Measurements from ENCODE around the gene SORL1. TPM values are rescaled to one million over a fixed set of nuclear protein-coding genes. Genes with fewer than 3 reads are reported as not detected.

Gene SORL1
- total and polyA plus RNA-seq, 2 of the 13 experiments (the other 11 are each of a cell fraction or from before 2014, with no cell fraction given), result 21.3 to 148 TPM

GRCh38 chr11:121448431-121448941 lies 3.6 kb upstream of the SORL1 start:
- FAIRE-seq, result no peak
- CTCF ChIA-PET (ENCODE audit: low intra/inter-chr PET ratio, low total read pairs), result no interaction called here
- 77% methylated on average over 3 of the region's 3 CpGs for WGBS (ENCODE audit: low lambda C conversion rate)

GRCh38 chr11:121449123-121449522 lies 3.0 kb upstream of the SORL1 start:
- TF ChIP-seq ZNF772 (CRISPR knock-in tag; IDR thresholded peaks at IDR 0.05) (no peak), ZNF580 (CRISPR knock-in tag; IDR thresholded peaks at IDR 0.05; ENCODE audit: borderline replicate concordance, low read depth) (no peak)
- no peak for ATAC-seq
- no peaks in the 10 kb centered on the region for H4K20me1 ChIP-seq (ENCODE audit: insufficient read depth, low read length)
- peaks cover 0 to 6% of the 10 kb centered on the region in 2 experiments; a peak in 1 of 5 replicates for H3K27me3 ChIP-seq (ENCODE audit: control insufficient read depth in 1 of 2, insufficient read depth in 2 of 2, low read length in 2 of 2)
- H3K79me2 ChIP-seq (ENCODE audit: insufficient read depth, low read length), result peaks cover 19% of the 10 kb centered on the region
- no peak overlapping the region; the same call in 1 of the 2 replicates for H3K4me2 ChIP-seq (ENCODE audit: low read depth, low read length)
- no TSS peak for BruUV-seq (replicated peaks)
- no peak for FAIRE-seq
- DNase-seq (ENCODE audit: low spot score), result no peak
- H3K36me3 ChIP-seq (replicated peaks in 1 of 2; ENCODE audit: control insufficient read depth in 1 of 2, insufficient read depth in 2 of 2, low read length in 2 of 2), result no peaks in the 10 kb centered on the region
- POLR2A ChIA-PET, result no interaction called here
- intact Hi-C loops (cut with micrococcal nuclease; ENCODE audit: unreplicated experiment) (no loop called here), in situ Hi-C loops (cut with HindIII; ENCODE audit: extremely low pct_ligation_motif_present, low pct_unique_long_range_greater_than_20kb) (no loop called here)
- no peak overlapping the region for H2AFZ ChIP-seq (ENCODE audit: low read length)
- H3K27ac ChIP-seq (ENCODE audit: extremely low read length, insufficient read depth, low read length), result no peak overlapping the region
- 90% methylated on average over 3 of the region's 4 CpGs for WGBS (ENCODE audit: low lambda C conversion rate)
- no peaks in the 10 kb centered on the region for H3K9me3 ChIP-seq (ENCODE audit: low read length)
- CTCF ChIA-PET (ENCODE audit: low intra/inter-chr PET ratio, low total read pairs), result no interaction called here
- no peak overlapping the region for H3K4me3 ChIP-seq (replicated peaks in 1 of 3; ENCODE audit: insufficient read depth in 1 of 3, low read depth in 2 of 3, low read length in 3 of 3)
- H3K9ac ChIP-seq (ENCODE audit: insufficient read depth, low read depth, low read length), result no peak overlapping the region
- peaks cover 68% of the 10 kb centered on the region for H3K4me1 ChIP-seq (ENCODE audit: insufficient read depth, low read length)

More at GRCh38 chr11:121448431-121448941, 3.6 kb upstream of the SORL1 start:
- in situ Hi-C loops (cut with HindIII; ENCODE audit: extremely low pct_ligation_motif_present, low pct_unique_long_range_greater_than_20kb), result no loop called here
- peaks cover 13% of the 10 kb centered on the region for H3K79me2 ChIP-seq (ENCODE audit: insufficient read depth, low read length)
- intact Hi-C loops (cut with micrococcal nuclease; ENCODE audit: unreplicated experiment), result no loop called here
- no peak overlapping the region for H3K27ac ChIP-seq (ENCODE audit: extremely low read length, insufficient read depth, low read length)
- peaks cover 62% of the 10 kb centered on the region for H3K4me1 ChIP-seq (ENCODE audit: insufficient read depth, low read length)
- H3K4me3 ChIP-seq (replicated peaks in 1 of 3; ENCODE audit: insufficient read depth in 1 of 3, low read depth in 2 of 3, low read length in 3 of 3), result no peak overlapping the region
- no peaks in the 10 kb centered on the region for H4K20me1 ChIP-seq (ENCODE audit: insufficient read depth, low read length)
- ATAC-seq (no peak), DNase-seq (ENCODE audit: low spot score) (no peak)
- no peak for TF ChIP-seq PAX8 (CRISPR knock-in tag; IDR thresholded peaks at IDR 0.05; ENCODE audit: borderline replicate concordance)
- H2AFZ ChIP-seq (ENCODE audit: low read length), result no peak overlapping the region
- no peak overlapping the region for H3K9ac ChIP-seq (ENCODE audit: insufficient read depth, low read depth, low read length)
- no peaks in the 10 kb centered on the region for H3K36me3 ChIP-seq (replicated peaks in 1 of 2; ENCODE audit: control insufficient read depth in 1 of 2, insufficient read depth in 2 of 2, low read length in 2 of 2)
- BruUV-seq (replicated peaks), result no TSS peak
- no peaks in the 10 kb centered on the region for H3K9me3 ChIP-seq (ENCODE audit: low read length)
- POLR2A ChIA-PET, result no interaction called here
- H3K4me2 ChIP-seq (ENCODE audit: low read depth, low read length), result peak overlapping the region; percentile 16; the same call in 1 of the 2 replicates
- H3K27me3 ChIP-seq (ENCODE audit: control insufficient read depth in 1 of 2, insufficient read depth in 2 of 2, low read length in 2 of 2), result peaks cover 0 to 6% of the 10 kb centered on the region in 2 experiments; a peak in 1 of 5 replicates

All from HepG2 (cell line).